Right ventricle myocardium inferior (tissue), 1 donor: Measurements from ENCODE around the gene QRFP. TPM values are rescaled to one million over a fixed set of nuclear protein-coding genes. Genes with fewer than 3 reads are reported as not detected.
"Not testable (repeated sequence)": the region's sequence is repeated elsewhere in the genome, so short reads cannot be mapped to it uniquely, and the experiment has no call there.

Source experiments
- ATAC-seq: fragments of 200-7000 bp; cut with Tn5 transposase; one replicate; pipeline ENCODE4 v1.9.1; 2020; ENCODE audit warnings: mild to moderate bottlenecking, moderate library complexity
- DNase-seq: peaks from one replicate; pipeline ENCODE4 v3.0.0; 2021; ENCODE audit errors: missing footprints
- intact Hi-C: fragments of 100-400 bp; cut with DNase I; formaldehyde crosslinking; loops from one replicate; pipeline ENCODE4 v1.11.0; 2022
- total RNA-seq: library from RNA; stranded (reverse); fragmentation: NEBNext Ultra II Directional; extraction: Animal tissue kit (Norgen Biotek cat#: 25700); gene quantifications from one replicate; pipeline ENCODE4 v1.2.1, GENCODE V29; 2021
- donor health status: DM: no; HTN: yes; CAD: no; lungs with severe emphysema.

Gene QRFP
- total RNA-seq, 1 donor from 2014 or later: not detected

DNA sequence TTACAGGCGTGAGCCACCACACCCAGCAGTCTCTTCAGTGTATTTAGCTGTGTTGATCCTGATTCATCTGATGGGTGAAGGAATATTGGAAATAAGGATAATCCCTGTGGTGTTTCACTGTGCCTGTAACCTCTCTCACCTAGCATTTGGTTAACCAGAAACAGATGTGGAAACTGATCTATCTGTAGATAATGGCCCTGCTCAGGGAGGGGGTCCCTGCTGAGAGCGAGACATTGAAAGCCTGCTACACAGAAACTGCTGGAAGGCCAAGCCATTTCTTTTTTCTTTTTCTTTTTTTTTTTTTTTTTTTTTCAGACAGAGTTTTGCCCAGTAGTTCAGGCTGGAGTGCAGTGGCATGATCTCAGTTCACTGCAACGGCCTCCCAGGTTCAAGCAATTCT lies 28.4 kb downstream of the QRFP start:
- DNase-seq (no peak), ATAC-seq (no peak)
- intact Hi-C loops: no loop called here

DNA sequence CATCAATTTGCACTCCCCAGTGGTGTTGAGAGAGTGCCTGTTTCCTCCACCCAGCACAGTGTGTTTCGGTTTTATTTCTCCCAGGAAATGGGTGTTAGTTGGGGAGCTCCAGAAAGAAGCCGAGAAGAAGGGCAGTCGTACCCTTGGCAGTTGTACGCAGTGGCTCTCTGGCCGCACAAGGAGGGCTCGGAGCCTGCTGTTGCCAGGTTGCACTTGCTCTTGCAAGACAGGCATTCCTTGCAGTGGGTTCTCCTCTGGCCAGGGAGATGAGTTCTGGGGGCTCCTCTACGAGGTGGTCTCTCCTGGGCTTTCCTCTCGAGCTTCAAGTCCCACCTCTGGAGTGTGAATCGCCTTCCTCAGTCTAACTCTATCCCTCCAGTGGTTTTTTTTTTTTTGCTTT lies 29.1 kb downstream of the QRFP start:
- ATAC-seq (no peak), DNase-seq (peak; percentile 33)
- intact Hi-C loops: loop anchor here (2.0 kb wide), 2 partner anchors 73 to 179 kb away; no protein-coding TSS in a partner anchor

DNA sequence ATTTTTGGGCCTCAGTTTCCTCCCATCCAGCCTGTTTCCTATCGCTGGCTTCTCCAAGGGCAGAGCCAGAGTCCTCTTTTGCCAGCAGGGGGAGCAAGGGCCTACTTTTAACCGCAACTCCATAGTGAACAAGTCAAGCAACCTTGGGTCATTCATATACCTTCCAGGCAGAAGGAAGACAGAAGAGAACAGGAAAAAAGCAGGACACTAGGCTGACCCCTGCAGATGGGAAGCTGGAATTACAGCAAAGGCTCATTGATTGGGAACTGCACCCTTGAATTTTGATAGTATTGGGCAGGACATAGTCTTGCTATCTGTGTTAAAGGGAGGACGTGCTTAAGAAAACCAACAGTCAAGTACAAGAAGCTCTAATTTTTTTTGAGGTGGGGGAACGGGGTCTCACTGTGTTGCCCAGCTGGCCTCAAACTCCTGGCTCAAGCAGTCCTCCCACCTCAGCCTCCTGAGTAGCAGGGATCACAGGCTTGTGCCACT lies 30.1 kb downstream of the QRFP start:
- peak; percentile 44 for DNase-seq
- no peak for ATAC-seq
- intact Hi-C loops: loop anchor here (2.0 kb wide), 2 partner anchors 74 to 180 kb away; no protein-coding TSS in a partner anchor

DNA sequence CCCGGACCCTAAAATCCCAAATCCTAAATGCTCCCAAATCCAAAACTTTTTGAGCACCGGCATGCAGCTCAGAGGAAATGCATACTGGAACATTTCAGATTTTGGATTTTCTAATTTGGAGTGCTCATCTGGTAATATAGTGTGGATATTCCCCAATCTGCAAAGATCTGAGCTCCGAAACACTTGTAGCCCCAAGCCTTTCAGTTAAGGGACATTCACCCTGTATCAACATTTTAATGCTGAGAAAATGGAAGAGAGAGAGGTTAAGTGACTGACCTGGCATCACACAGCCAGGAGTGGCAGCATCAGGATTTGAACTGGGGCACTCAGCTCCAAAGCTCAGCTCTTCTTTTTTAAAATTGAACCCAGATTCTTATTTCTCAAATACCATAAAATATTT lies 30.7 kb downstream of the QRFP start:
- intact Hi-C loops: loop anchor here (2.0 kb wide), 2 partner anchors 75 to 181 kb away; no protein-coding TSS in a partner anchor
- no peak for DNase-seq

GRCh38 chr9:130864541-130864940 lies 32.1 kb downstream of the QRFP start:
- DNase-seq (no peak), ATAC-seq (no peak)
- intact Hi-C loops: no loop called here

More for the DNA sequence above, 30.7 kb downstream of the QRFP start:
- no peak for ATAC-seq

GRCh38 chr9:130862747-130863146 lies 33.9 kb downstream of the QRFP start:
- intact Hi-C loops: loop anchor here (1.0 kb wide), 2 partner anchors 91 to 155 kb away; no protein-coding TSS in a partner anchor
- ATAC-seq (no peak), DNase-seq (peak; percentile 33)

- intact Hi-C loops: loop anchor here (1.0 kb wide), 1 partner anchor 91 kb away; no protein-coding TSS in a partner anchor
- ATAC-seq (no peak), DNase-seq (no peak)
These were observed 34.4 kb downstream of the QRFP start for GRCh38 chr9:130862217-130862616.

GRCh38 chr9:130861372-130862180 lies 35.0 kb downstream of the QRFP start:
- intact Hi-C loops: loop anchor here (1.0 to 2.0 kb wide), 2 partner anchors 27 to 90 kb away; partner anchors contain the start of gene ABL1
- ATAC-seq (no peak), DNase-seq (peak; percentile 13)

DNA sequence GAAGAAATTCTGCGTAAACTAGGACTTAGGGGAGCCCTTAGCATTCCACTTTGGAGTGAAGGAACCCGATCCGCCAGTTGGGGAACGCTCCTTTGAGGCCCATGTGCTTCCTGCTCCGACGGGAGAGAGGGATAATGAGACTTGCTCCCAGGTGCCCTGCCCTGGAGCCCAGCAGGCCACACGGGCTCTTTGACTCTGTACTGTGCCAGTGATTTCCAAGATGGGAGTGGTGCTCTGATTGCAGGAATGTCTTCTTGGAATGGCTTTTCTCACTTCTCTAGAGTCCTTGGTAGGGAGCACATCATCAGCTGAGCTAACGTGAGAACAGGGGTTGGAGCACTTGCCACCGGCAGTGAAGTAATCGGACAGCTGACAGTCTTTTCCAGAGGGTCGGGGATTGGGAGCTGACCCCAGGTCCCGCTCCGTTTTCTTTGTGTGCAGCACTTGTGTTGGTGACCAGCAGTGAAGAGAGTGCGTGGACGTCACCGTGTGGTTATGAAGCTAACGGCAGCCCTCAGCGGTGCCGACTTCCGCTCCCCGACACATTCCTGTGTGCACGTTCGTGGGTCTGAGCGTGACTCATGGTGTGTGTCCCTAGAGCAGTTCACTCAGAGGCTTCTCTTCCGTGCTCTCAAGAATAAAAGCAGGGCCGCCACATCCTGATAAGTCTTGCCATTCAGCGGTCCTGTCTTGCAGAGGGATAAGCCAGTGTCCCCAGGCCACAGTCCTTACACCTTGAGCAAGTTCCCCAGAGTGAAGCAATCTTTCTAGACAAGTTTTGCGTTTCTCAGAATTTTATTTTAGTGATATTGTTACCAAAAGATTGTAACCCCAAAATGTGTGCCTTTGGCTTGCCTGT lies 35.9 kb downstream of the QRFP start:
- peak; percentile 94 for ATAC-seq
- peak; percentile 88 for DNase-seq
- intact Hi-C loops: loop anchor here (2.0 kb wide), 1 partner anchor 26 kb away; the partner anchor contains the start of gene ABL1

- peak; percentile 39 for DNase-seq
- intact Hi-C loops: no loop called here
These were observed 37.6 kb downstream of the QRFP start for GRCh38 chr9:130858739-130859705.

DNA sequence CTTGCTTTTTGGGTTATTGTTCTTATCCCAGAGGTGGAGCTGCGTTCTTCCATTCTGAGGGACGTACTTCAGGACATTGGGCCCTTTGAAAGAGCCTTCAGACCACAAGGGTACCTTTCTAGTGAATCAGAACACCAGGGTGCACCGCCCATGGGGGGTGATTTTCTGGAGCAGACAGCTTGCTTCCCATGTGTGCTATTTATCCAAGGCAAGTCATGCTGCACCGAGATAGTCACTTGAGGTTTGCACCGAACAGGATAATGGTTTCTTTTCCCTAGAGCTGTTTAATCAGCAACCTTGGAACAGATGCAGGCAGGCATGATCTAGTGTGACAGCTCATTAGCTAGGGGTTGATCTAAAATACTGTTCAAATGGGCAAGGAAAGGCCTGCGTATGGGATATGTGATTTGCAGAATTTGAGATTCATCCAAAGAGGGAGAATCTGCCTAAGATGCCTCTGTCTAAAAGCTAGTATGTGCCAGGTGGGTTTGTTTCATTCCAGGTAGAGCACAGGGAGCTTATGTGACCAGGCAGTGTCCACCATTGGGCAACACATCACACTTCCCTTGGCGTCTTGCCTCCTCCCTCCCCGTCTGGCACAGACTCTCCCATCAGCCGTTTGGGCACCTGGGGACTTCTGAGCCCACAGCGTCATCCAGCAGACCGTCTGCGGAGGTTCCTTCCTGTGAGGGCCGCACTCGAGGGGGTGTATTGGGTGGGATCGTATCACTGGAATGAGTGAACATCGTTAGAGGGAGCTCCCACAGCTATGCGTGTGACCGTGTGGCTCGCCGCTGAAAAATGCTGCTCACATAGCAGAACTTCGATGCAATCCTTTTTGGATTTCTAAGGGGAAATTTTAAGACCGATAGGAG lies 38.5 kb downstream of the QRFP start:
- intact Hi-C loops: no loop called here
- peak; percentile 51 for ATAC-seq
- DNase-seq: peak; percentile 72

More at GRCh38 chr9:130858739-130859705, 37.6 kb downstream of the QRFP start:
- ATAC-seq: peak; percentile 30

- ATAC-seq: no peak
- intact Hi-C loops: no loop called here
- DNase-seq: no peak
These were observed 40.1 kb downstream of the QRFP start for GRCh38 chr9:130856474-130856873.

- peak; percentile 25 for DNase-seq
- no peak for ATAC-seq
These were observed 41.8 kb downstream of the QRFP start for GRCh38 chr9:130854835-130855234.

GRCh38 chr9:130854092-130854491 lies 42.5 kb downstream of the QRFP start:
- ATAC-seq (no peak), DNase-seq (no peak)
- intact Hi-C loops: no loop called here

More at GRCh38 chr9:130854835-130855234, 41.8 kb downstream of the QRFP start:
- intact Hi-C loops: no loop called here

- ATAC-seq (no peak), DNase-seq (no peak)
- intact Hi-C loops: no loop called here
These were observed 43.8 kb downstream of the QRFP start for GRCh38 chr9:130852801-130853200.

- DNase-seq: no peak
- intact Hi-C loops: loop anchor here (5.0 kb wide), 1 partner anchor 67 kb away; no protein-coding TSS in a partner anchor
- ATAC-seq: no peak
These were observed 47.3 kb downstream of the QRFP start for GRCh38 chr9:130849356-130849755.

DNA sequence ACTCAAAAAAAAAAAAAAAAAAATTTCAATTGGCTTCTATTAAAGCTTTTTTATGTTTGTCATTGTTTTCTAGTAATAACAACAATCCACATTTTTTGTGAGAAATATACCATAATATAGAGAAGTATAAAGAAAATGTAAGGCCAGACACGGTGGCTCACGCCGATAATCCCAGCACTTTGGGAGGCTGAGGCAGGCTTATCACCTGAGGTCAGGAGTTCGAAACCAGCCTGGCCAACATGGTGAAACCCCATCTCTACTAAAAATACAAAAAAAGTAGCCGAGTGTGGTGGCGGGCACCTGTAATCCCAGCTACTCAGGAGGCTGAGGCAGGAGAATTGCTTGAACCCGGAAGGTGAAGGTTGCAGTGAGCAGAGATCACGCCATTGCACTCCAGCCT lies 48.1 kb downstream of the QRFP start:
- intact Hi-C loops: loop anchor here (5.0 kb wide), 1 partner anchor 66 kb away; no protein-coding TSS in a partner anchor

More for the DNA sequence above, 48.1 kb downstream of the QRFP start:
- ATAC-seq, DNase-seq: not testable (repeated sequence)
